ENCODE results near the gene NLRP11. TPM values are rescaled to one million over a fixed set of nuclear protein-coding genes. Genes with fewer than 3 reads are reported as not detected.

NLRP11 gene
- total and polyA plus RNA-seq, 9 of the 15 experiments (the other 6 are each of a cell fraction or from before 2014, with no cell fraction given): 0.07 to 0.29 (median 0.12) TPM; not detected in 1

DNA sequence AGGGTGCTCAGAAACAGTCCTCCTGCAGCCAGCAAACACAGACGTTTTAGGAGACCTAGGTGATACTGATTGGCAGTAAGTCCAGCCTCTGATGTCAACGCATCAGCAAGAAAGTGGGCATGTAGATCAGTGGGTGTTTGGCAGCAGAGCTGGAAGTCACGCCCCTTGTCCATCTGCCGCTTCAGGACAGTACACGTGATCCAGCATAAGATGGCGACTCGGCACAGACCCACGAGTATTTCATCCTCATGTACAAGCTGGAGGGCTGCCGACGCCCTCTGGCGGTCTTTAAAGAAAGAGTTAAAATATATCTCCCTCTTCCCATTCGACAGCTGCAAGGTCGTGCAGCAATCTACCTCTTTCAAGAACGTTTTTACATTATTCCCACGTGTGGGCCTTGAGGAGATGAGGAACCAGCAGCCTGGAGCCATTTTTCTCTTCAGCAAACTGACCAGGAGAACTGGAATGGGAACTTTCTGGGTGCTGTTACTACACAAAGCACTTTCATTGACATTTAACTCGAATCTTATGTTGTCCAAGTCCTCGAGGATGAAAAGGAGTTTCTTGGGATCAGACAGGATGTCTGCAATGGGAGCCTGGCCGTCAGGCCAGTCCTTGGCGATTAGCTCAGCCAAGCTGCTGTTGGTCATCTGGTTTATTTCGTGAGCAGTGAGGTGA, 22.3 kb downstream of the NLRP11 start (continued):
- TF ChIP-seq, protein P1, sequence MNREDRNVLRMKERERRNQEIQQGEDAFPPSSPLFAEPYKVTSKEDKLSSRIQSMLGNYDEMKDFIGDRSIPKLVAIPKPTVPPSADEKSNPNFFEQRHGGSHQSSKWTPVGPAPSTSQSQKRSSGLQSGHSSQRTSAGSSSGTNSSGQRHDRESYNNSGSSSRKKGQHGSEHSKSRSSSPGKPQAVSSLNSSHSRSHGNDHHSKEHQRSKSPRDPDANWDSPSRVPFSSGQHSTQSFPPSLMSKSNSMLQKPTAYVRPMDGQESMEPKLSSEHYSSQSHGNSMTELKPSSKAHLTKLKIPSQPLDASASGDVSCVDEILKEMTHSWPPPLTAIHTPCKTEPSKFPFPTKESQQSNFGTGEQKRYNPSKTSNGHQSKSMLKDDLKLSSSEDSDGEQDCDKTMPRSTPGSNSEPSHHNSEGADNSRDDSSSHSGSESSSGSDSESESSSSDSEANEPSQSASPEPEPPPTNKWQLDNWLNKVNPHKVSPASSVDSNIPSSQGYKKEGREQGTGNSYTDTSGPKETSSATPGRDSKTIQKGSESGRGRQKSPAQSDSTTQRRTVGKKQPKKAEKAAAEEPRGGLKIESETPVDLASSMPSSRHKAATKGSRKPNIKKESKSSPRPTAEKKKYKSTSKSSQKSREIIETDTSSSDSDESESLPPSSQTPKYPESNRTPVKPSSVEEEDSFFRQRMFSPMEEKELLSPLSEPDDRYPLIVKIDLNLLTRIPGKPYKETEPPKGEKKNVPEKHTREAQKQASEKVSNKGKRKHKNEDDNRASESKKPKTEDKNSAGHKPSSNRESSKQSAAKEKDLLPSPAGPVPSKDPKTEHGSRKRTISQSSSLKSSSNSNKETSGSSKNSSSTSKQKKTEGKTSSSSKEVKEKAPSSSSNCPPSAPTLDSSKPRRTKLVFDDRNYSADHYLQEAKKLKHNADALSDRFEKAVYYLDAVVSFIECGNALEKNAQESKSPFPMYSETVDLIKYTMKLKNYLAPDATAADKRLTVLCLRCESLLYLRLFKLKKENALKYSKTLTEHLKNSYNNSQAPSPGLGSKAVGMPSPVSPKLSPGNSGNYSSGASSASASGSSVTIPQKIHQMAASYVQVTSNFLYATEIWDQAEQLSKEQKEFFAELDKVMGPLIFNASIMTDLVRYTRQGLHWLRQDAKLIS (CRISPR knock-in tag; IDR thresholded peaks at IDR 0.05): no peak
- TF ChIP-seq TAF9B (IDR thresholded peaks at IDR 0.05; ENCODE audit: partially characterized antibody) (no peak), ARID2 (IDR thresholded peaks at IDR 0.05) (no peak), PHF21A (IDR thresholded peaks at IDR 0.05; ENCODE audit: borderline replicate concordance, low read depth) (no peak), CBFA2T3 (IDR thresholded peaks at IDR 0.05) (no peak), U2AF1 (optimal IDR thresholded peaks at IDR 0.05; ENCODE audit: low read depth, low read length) (no peak), THRAP3 (IDR thresholded peaks at IDR 0.05; ENCODE audit: borderline replicate concordance) (no peak), NR2C1 (IDR thresholded peaks at IDR 0.05) (no peak), NR2C1 (tag; IDR thresholded peaks at IDR 0.05) (no peak), WHSC1 (IDR thresholded peaks at IDR 0.05; ENCODE audit: low read length) (no peak), CBFB (CRISPR knock-in tag; IDR thresholded peaks at IDR 0.05) (no peak), RBFOX2 (IDR thresholded peaks at IDR 0.05; ENCODE audit: low read depth, low read length) (no peak), TAF15 (IDR thresholded peaks at IDR 0.05; ENCODE audit: low read depth, low read length) (no peak), SRSF3 (IDR thresholded peaks at IDR 0.05; ENCODE audit: insufficient read depth, low read length) (no peak), ZNF76 (CRISPR knock-in tag; IDR thresholded peaks at IDR 0.05; ENCODE audit: borderline replicate concordance) (no peak), POLR2AphosphoS2 (IDR thresholded peaks at IDR 0.05; ENCODE audit: low read length) (no peak), MIER1 (IDR thresholded peaks at IDR 0.05; ENCODE audit: low read depth) (no peak), ELF4 (CRISPR knock-in tag; IDR thresholded peaks at IDR 0.05) (no peak), MYC (IDR thresholded peaks at IDR 0.05; ENCODE audit: low read depth, low read length) (peak; percentile 96), MYC (CRISPR knock-in tag; IDR thresholded peaks at IDR 0.05; ENCODE audit: borderline replicate concordance, low read depth) (no peak), HDAC1 (IDR thresholded peaks at IDR 0.05) (peak in 1 of 2 experiments; percentile 57; a peak in 1 of 4 replicates)
- TF ChIP-seq, protein P2, sequence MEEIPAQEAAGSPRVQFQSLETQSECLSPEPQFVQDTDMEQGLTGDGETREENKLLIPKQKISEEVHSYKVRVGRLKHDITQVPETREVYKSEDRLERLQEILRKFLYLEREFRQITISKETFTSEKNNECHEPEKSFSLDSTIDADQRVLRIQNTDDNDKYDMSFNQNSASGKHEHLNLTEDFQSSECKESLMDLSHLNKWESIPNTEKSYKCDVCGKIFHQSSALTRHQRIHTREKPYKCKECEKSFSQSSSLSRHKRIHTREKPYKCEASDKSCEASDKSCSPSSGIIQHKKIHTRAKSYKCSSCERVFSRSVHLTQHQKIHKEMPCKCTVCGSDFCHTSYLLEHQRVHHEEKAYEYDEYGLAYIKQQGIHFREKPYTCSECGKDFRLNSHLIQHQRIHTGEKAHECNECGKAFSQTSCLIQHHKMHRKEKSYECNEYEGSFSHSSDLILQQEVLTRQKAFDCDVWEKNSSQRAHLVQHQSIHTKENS (CRISPR knock-in tag; IDR thresholded peaks at IDR 0.05): no peak
- TF ChIP-seq, protein P3, sequence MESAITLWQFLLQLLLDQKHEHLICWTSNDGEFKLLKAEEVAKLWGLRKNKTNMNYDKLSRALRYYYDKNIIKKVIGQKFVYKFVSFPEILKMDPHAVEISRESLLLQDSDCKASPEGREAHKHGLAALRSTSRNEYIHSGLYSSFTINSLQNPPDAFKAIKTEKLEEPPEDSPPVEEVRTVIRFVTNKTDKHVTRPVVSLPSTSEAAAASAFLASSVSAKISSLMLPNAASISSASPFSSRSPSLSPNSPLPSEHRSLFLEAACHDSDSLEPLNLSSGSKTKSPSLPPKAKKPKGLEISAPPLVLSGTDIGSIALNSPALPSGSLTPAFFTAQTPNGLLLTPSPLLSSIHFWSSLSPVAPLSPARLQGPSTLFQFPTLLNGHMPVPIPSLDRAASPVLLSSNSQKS (CRISPR knock-in tag; IDR thresholded peaks at IDR 0.05): no peak
- TF ChIP-seq, protein P4, sequence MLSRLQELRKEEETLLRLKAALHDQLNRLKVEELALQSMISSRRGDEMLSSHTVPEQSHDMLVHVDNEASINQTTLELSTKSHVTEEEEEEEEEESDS (CRISPR knock-in tag; IDR thresholded peaks at IDR 0.05): no peak
